Urinary bladder (tissue), 4 donors: ENCODE results near the gene SLN. TPM values are rescaled to one million over a fixed set of nuclear protein-coding genes. Genes with fewer than 3 reads are reported as not detected.

Experiments used
- DNase-seq: peaks from one replicate; pipeline ENCODE4 v3.0.0-alpha.2; 2015; ENCODE audit errors: extremely low spot score
- H3K27ac ChIP-seq: one replicate; pipeline ENCODE4 v1.5.1; 2013; ENCODE audit warnings: low read depth, mild to moderate bottlenecking, moderate library complexity
- H3K36me3 ChIP-seq: one replicate; pipeline ENCODE4 v1.6.1; 2013; ENCODE audit warnings: mild to moderate bottlenecking, moderate library complexity; ENCODE audit not compliant: insufficient read depth
- H3K4me1 ChIP-seq: one replicate; pipeline ENCODE4 v1.6.1; 2013; ENCODE audit warnings: mild to moderate bottlenecking, moderate library complexity; ENCODE audit not compliant: insufficient read depth
- H3K4me3 ChIP-seq: one replicate; pipeline ENCODE4 v1.5.1; 2013; ENCODE audit warnings: low read depth, low read length
- WGBS: extraction: QIAGEN DNeasy Blood & Tissue Kit; methylation state at CpG from one replicate; pipeline ENCODE4 v1.1.7; 2013; 5-methylcytosine and 5-hydroxymethylcytosine counted together
- polyA plus RNA-seq: library from polyadenylated mRNA; stranded (reverse); fragments of 200-250 nt; gene quantifications from one replicate; pipeline ENCODE4 v1.2.3, GENCODE V29; 2013
- total RNA-seq: library from RNA; depleted of rRNA; stranded (reverse); fragments of >200 nt; gene quantifications from one replicate; pipeline ENCODE4 v1.2.3, GENCODE V29; 2014
- donor health status: healthy with polysubstance abuse.
- donor health status: healthy.

The SLN gene
- total and polyA plus RNA-seq, 2 donors: 0.09 to 28.1 TPM

- 22% methylated on average over 1 of the region's 1 CpG for WGBS
- H3K36me3 ChIP-seq: no peaks in the 10 kb centered on the region
- no peak overlapping the region for H3K27ac ChIP-seq
- H3K4me1 ChIP-seq: no peaks in the 10 kb centered on the region
- no peak overlapping the region for H3K4me3 ChIP-seq
- no peak for DNase-seq
Measured at GRCh38 chr11:107736546-107736945, 24.7 kb upstream of the SLN start.

GRCh38 chr11:107733518-107733917 lies 21.7 kb upstream of the SLN start:
- 87% methylated on average over 3 of the region's 3 CpGs for WGBS
- no peaks in the 10 kb centered on the region for H3K36me3 ChIP-seq
- no peak overlapping the region for H3K4me3 ChIP-seq
- H3K4me1 ChIP-seq: no peaks in the 10 kb centered on the region
- DNase-seq: no peak
- H3K27ac ChIP-seq: no peak overlapping the region

- no peaks in the 10 kb centered on the region for H3K4me1 ChIP-seq
- DNase-seq: no peak
- no peak overlapping the region for H3K4me3 ChIP-seq
- WGBS: 95% methylated on average over 10 of the region's 10 CpGs
- no peaks in the 10 kb centered on the region for H3K36me3 ChIP-seq
- H3K27ac ChIP-seq: no peak overlapping the region
Measured at GRCh38 chr11:107732689-107733051, 20.8 kb upstream of the SLN start.

- no peaks in the 10 kb centered on the region for H3K36me3 ChIP-seq
- no peaks in the 10 kb centered on the region for H3K4me1 ChIP-seq
- 75% methylated on average over 12 of the region's 12 CpGs for WGBS
- DNase-seq: no peak
- no peak overlapping the region for H3K27ac ChIP-seq
- H3K4me3 ChIP-seq: no peak overlapping the region
Measured at GRCh38 chr11:107731941-107732688, 20.3 kb upstream of the SLN start.

GRCh38 chr11:107722662-107723061 lies 10.8 kb upstream of the SLN start:
- H3K27ac ChIP-seq: no peak overlapping the region
- H3K4me1 ChIP-seq: no peaks in the 10 kb centered on the region
- no peak overlapping the region for H3K4me3 ChIP-seq
- no peaks in the 10 kb centered on the region for H3K36me3 ChIP-seq
- no peak for DNase-seq

GRCh38 chr11:107721207-107721606 lies 9.4 kb upstream of the SLN start:
- 92% methylated on average over 2 of the region's 2 CpGs for WGBS
- Histone ChIP-seq H3K36me3 (no peaks in the 10 kb centered on the region), H3K4me1 (no peaks in the 10 kb centered on the region), H3K4me3 (no peak overlapping the region), H3K27ac (no peak overlapping the region)
- DNase-seq: no peak

GRCh38 chr11:107720303-107720774 lies 8.5 kb upstream of the SLN start:
- no peaks in the 10 kb centered on the region for H3K4me1 ChIP-seq
- no peak overlapping the region for H3K27ac ChIP-seq
- WGBS: 33% methylated on average over 2 of the region's 2 CpGs
- no peaks in the 10 kb centered on the region for H3K36me3 ChIP-seq
- H3K4me3 ChIP-seq: no peak overlapping the region
- no peak for DNase-seq

- Histone ChIP-seq H3K4me1 (no peaks in the 10 kb centered on the region), H3K36me3 (no peaks in the 10 kb centered on the region), H3K27ac (no peak overlapping the region), H3K4me3 (no peak overlapping the region)
- DNase-seq: no peak
- WGBS: 44% methylated on average over 7 of the region's 7 CpGs
Measured at GRCh38 chr11:107719557-107720302, 7.9 kb upstream of the SLN start.

GRCh38 chr11:107719073-107719472 lies 7.2 kb upstream of the SLN start:
- 59% methylated on average over 3 of the region's 3 CpGs for WGBS
- Histone ChIP-seq H3K36me3 (no peaks in the 10 kb centered on the region), H3K27ac (no peak overlapping the region), H3K4me1 (no peaks in the 10 kb centered on the region), H3K4me3 (no peak overlapping the region)
- DNase-seq: no peak

GRCh38 chr11:107716884-107717532 lies 5.2 kb upstream of the SLN start:
- Histone ChIP-seq H3K27ac (no peak overlapping the region), H3K4me3 (no peak overlapping the region), H3K36me3 (no peaks in the 10 kb centered on the region), H3K4me1 (no peaks in the 10 kb centered on the region)
- 81% methylated on average over 4 of the region's 4 CpGs for WGBS
- DNase-seq: no peak

- no peaks in the 10 kb centered on the region for H3K4me1 ChIP-seq
- no peak overlapping the region for H3K4me3 ChIP-seq
- no peak overlapping the region for H3K27ac ChIP-seq
- DNase-seq: no peak
- WGBS: 19% methylated on average over 3 of the region's 3 CpGs
- H3K36me3 ChIP-seq: no peaks in the 10 kb centered on the region
Measured at GRCh38 chr11:107713009-107713408, 1.2 kb upstream of the SLN start.

- H3K27ac ChIP-seq: no peak overlapping the region
- H3K4me1 ChIP-seq: no peaks in the 10 kb centered on the region
- WGBS: 27% methylated on average over 1 of the region's 1 CpG
- no peak for DNase-seq
- no peak overlapping the region for H3K4me3 ChIP-seq
- no peaks in the 10 kb centered on the region for H3K36me3 ChIP-seq
Measured at GRCh38 chr11:107710301-107710700, 1.6 kb downstream of the SLN start.

- Histone ChIP-seq H3K4me1 (no peaks in the 10 kb centered on the region), H3K27ac (no peak overlapping the region), H3K36me3 (no peaks in the 10 kb centered on the region), H3K4me3 (no peak overlapping the region)
- WGBS: 67% methylated on average over 3 of the region's 3 CpGs
- DNase-seq: no peak
Measured at GRCh38 chr11:107708792-107709191, 3.1 kb downstream of the SLN start.

GRCh38 chr11:107707807-107708206 lies 4.0 kb downstream of the SLN start:
- Histone ChIP-seq H3K4me1 (no peaks in the 10 kb centered on the region), H3K27ac (no peak overlapping the region), H3K4me3 (no peak overlapping the region), H3K36me3 (no peaks in the 10 kb centered on the region)
- DNase-seq: no peak
- WGBS: 68% methylated on average over 4 of the region's 4 CpGs
